Measurements from ENCODE around the gene RASGRF1.

The RASGRF1 gene

DNA sequence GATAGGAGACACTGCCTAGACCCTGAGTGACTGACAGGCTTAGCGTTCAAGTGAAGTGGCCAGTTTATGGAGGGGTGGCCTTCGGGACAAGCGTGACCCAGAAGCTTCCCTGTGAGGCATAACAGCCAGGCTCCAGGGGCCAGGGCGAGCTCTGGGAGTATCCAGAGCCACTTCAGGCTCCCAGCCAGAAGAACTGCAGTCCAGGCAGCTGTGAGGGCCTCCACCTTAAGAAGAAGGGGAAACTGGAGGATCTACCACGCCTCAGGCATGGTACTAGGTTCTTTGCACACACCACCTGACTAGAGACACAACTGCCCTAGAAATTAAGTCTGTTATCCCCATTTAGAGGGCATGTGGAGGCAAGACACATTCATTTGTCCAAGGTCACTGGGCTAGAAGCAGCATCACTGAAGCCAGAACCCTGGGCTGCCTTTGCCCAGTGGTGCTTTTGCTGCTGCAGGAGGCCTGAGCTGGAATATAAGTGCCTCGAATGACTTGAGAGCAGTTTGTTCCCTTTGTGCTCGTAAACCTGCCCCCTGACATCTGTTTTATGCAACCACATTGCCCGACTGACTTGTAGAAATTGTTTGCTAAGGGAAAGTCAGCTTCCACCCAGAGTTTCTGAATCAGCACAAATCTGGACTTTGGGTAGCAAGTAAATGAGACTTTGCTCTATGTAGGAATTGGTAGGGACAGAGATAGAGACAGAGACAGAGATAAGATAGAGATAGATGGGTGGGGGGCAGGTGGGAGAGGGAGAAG, 23.3 kb downstream of the RASGRF1 start (continued):
- TF ChIP-seq SNAI2 (CRISPR knock-in tag; IDR thresholded peaks at IDR 0.05): no peak
- no peak for TF ChIP-seq TOX (CRISPR knock-in tag; IDR thresholded peaks at IDR 0.05; ENCODE audit: borderline replicate concordance)
- no peak for TF ChIP-seq ESRRG (CRISPR knock-in tag; IDR thresholded peaks at IDR 0.05)
- TF ChIP-seq ARNTL (CRISPR knock-in tag; IDR thresholded peaks at IDR 0.05; ENCODE audit: borderline replicate concordance, low read depth): no peak
- no peak for TF ChIP-seq GLIS3 (CRISPR knock-in tag; IDR thresholded peaks at IDR 0.05)
- TF ChIP-seq ZNF565 (CRISPR knock-in tag; conservative IDR thresholded peaks at IDR 0.05; ENCODE audit: low read depth): no peak
- no peak for TF ChIP-seq ISL1 (CRISPR knock-in tag; IDR thresholded peaks at IDR 0.05)
- TF ChIP-seq ZNF8 (CRISPR knock-in tag; IDR thresholded peaks at IDR 0.05): no peak

DNA sequence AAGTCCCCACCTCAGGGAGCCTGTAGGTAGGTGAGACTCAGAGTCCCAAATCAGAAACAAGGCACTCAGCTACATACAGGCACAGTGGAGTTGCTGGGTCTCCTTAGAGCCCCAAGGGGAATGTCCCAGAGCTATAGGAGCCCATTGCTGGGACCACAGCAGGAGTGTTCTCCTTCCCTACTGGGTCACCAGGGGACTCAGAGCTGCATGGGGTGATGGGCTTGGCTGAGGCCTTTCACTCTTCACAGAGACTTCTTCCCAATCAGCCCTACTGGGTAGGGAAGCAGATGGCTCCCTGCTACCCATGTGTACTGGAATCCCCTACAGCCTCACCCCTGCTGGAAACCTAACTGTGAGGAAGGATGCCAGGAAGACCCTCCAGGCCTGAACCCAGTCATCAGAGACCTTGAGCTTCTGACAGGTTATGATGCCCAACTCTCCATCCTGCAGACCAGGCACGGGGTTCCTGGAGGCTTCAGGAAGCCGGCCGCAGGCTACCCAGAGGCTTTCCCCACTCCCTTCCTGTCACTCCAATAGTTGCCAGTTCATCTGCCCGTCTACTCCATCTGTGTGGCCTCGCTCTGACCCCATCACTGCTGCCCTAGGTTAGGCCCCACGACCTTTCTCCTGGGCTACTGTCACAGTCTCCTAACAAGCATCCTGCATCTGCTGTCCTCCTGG, 24.0 kb downstream of the RASGRF1 start:
- no peak for ATAC-seq

DNA sequence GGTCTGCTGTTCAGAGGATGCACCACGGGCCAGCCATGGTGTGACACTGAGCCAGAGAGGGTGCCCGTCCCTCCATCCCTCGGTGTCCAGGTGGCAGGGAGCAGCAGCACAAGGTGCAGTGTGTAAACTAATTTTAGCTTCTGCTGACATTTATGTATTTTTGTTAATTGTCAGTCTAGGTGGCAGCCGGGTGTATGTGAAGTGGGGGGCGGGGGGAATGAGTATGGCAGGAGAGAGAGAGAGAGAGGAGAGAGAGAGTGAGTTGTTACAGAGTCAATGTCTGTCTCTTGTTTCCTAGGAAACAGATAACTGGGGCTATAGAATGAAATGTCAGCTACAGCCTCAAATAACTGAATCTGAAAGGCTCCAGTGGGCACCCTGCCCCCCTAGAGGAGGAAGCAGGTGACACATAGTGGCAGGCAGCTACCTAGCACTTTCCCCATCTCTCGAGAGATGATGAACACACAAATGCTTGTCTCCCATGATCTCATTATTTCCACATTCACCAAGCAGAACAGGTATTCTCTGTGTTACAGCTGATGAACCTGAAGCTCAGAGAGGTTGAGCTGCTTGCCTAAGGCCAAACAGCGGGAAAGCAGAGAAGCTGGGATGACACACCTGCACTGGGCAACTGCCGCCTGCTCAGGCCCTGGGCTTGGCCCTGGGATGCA, 24.7 kb downstream of the RASGRF1 start:
- no peak for TF ChIP-seq SNAI2 (CRISPR knock-in tag; IDR thresholded peaks at IDR 0.05)
- no peak for TF ChIP-seq ARNTL (CRISPR knock-in tag; IDR thresholded peaks at IDR 0.05; ENCODE audit: borderline replicate concordance, low read depth)
- no peak for TF ChIP-seq ZNF8 (CRISPR knock-in tag; IDR thresholded peaks at IDR 0.05)
- TF ChIP-seq ZC3H10 (CRISPR knock-in tag; IDR thresholded peaks at IDR 0.05): no peak
- TF ChIP-seq ZFP30 (CRISPR knock-in tag; IDR thresholded peaks at IDR 0.05): no peak
- no peak for TF ChIP-seq TCF4 (CRISPR knock-in tag; IDR thresholded peaks at IDR 0.05; ENCODE audit: borderline replicate concordance)
- TF ChIP-seq CSDC2 (CRISPR knock-in tag; IDR thresholded peaks at IDR 0.05): no peak
- TF ChIP-seq, protein P1, sequence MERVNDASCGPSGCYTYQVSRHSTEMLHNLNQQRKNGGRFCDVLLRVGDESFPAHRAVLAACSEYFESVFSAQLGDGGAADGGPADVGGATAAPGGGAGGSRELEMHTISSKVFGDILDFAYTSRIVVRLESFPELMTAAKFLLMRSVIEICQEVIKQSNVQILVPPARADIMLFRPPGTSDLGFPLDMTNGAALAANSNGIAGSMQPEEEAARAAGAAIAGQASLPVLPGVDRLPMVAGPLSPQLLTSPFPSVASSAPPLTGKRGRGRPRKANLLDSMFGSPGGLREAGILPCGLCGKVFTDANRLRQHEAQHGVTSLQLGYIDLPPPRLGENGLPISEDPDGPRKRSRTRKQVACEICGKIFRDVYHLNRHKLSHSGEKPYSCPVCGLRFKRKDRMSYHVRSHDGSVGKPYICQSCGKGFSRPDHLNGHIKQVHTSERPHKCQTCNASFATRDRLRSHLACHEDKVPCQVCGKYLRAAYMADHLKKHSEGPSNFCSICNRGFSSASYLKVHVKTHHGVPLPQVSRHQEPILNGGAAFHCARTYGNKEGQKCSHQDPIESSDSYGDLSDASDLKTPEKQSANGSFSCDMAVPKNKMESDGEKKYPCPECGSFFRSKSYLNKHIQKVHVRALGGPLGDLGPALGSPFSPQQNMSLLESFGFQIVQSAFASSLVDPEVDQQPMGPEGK (CRISPR knock-in tag; IDR thresholded peaks at IDR 0.05; ENCODE audit: borderline replicate concordance): no peak
- no peak for TF ChIP-seq BACH2 (CRISPR knock-in tag; IDR thresholded peaks at IDR 0.05; ENCODE audit: borderline replicate concordance)
- no peak for TF ChIP-seq PPARA (CRISPR knock-in tag; IDR thresholded peaks at IDR 0.05; ENCODE audit: borderline replicate concordance)
- TF ChIP-seq RARB (CRISPR knock-in tag; IDR thresholded peaks at IDR 0.05): no peak
- no peak for ATAC-seq

More for the DNA sequence above, 24.0 kb downstream of the RASGRF1 start:
- TF ChIP-seq, protein P2, sequence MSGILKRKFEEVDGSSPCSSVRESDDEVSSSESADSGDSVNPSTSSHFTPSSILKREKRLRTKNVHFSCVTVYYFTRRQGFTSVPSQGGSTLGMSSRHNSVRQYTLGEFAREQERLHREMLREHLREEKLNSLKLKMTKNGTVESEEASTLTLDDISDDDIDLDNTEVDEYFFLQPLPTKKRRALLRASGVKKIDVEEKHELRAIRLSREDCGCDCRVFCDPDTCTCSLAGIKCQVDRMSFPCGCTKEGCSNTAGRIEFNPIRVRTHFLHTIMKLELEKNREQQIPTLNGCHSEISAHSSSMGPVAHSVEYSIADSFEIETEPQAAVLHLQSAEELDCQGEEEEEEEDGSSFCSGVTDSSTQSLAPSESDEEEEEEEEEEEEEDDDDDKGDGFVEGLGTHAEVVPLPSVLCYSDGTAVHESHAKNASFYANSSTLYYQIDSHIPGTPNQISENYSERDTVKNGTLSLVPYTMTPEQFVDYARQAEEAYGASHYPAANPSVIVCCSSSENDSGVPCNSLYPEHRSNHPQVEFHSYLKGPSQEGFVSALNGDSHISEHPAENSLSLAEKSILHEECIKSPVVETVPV (CRISPR knock-in tag; IDR thresholded peaks at IDR 0.05): no peak
- TF ChIP-seq ZFP30 (CRISPR knock-in tag; IDR thresholded peaks at IDR 0.05): no peak
- no peak for TF ChIP-seq ISL1 (CRISPR knock-in tag; IDR thresholded peaks at IDR 0.05)
- no peak for TF ChIP-seq ZC3H10 (CRISPR knock-in tag; IDR thresholded peaks at IDR 0.05)
- no peak for TF ChIP-seq ARNTL (CRISPR knock-in tag; IDR thresholded peaks at IDR 0.05; ENCODE audit: borderline replicate concordance, low read depth)
- TF ChIP-seq, protein P1 (CRISPR knock-in tag; IDR thresholded peaks at IDR 0.05; ENCODE audit: borderline replicate concordance): no peak
- TF ChIP-seq ESRRG (CRISPR knock-in tag; IDR thresholded peaks at IDR 0.05): no peak

DNA sequence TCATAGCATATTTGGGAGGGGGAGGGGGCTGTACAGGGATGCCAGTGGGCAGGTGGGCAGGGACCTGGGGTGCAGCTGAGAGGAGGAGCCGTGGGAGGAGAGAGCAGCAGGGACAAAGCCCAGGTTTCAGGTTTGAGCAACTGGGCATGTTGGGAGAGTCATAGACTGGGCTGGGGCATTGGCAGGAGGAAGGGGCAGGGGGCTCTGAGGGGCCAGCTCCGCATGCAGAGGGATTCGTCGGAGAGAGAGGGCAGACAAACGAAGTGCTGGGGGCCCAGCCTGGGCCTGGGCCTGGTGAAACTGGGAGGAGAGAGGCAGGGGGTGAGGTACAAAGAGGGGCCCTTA, 25.2 kb downstream of the RASGRF1 start:
- ATAC-seq: no peak
- TF ChIP-seq ESRRG (CRISPR knock-in tag; IDR thresholded peaks at IDR 0.05) (no peak), ZC3H10 (CRISPR knock-in tag; IDR thresholded peaks at IDR 0.05) (no peak), BACH2 (CRISPR knock-in tag; IDR thresholded peaks at IDR 0.05; ENCODE audit: borderline replicate concordance) (no peak), PPARA (CRISPR knock-in tag; IDR thresholded peaks at IDR 0.05; ENCODE audit: borderline replicate concordance) (no peak), SNAI2 (CRISPR knock-in tag; IDR thresholded peaks at IDR 0.05) (no peak), TOX (CRISPR knock-in tag; IDR thresholded peaks at IDR 0.05; ENCODE audit: borderline replicate concordance) (no peak), ZFP30 (CRISPR knock-in tag; IDR thresholded peaks at IDR 0.05) (no peak), ZFP3 (CRISPR knock-in tag; IDR thresholded peaks at IDR 0.05) (no peak), OSR1 (CRISPR knock-in tag; IDR thresholded peaks at IDR 0.05) (no peak), ZNF70 (CRISPR knock-in tag; IDR thresholded peaks at IDR 0.05) (no peak), CSDC2 (CRISPR knock-in tag; IDR thresholded peaks at IDR 0.05) (no peak), TCF4 (CRISPR knock-in tag; IDR thresholded peaks at IDR 0.05; ENCODE audit: borderline replicate concordance) (no peak)
- TF ChIP-seq, protein P3, sequence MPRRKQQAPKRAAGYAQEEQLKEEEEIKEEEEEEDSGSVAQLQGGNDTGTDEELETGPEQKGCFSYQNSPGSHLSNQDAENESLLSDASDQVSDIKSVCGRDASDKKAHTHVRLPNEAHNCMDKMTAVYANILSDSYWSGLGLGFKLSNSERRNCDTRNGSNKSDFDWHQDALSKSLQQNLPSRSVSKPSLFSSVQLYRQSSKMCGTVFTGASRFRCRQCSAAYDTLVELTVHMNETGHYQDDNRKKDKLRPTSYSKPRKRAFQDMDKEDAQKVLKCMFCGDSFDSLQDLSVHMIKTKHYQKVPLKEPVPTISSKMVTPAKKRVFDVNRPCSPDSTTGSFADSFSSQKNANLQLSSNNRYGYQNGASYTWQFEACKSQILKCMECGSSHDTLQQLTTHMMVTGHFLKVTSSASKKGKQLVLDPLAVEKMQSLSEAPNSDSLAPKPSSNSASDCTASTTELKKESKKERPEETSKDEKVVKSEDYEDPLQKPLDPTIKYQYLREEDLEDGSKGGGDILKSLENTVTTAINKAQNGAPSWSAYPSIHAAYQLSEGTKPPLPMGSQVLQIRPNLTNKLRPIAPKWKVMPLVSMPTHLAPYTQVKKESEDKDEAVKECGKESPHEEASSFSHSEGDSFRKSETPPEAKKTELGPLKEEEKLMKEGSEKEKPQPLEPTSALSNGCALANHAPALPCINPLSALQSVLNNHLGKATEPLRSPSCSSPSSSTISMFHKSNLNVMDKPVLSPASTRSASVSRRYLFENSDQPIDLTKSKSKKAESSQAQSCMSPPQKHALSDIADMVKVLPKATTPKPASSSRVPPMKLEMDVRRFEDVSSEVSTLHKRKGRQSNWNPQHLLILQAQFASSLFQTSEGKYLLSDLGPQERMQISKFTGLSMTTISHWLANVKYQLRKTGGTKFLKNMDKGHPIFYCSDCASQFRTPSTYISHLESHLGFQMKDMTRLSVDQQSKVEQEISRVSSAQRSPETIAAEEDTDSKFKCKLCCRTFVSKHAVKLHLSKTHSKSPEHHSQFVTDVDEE (CRISPR knock-in tag; IDR thresholded peaks at IDR 0.05): no peak
- TF ChIP-seq, protein P4, sequence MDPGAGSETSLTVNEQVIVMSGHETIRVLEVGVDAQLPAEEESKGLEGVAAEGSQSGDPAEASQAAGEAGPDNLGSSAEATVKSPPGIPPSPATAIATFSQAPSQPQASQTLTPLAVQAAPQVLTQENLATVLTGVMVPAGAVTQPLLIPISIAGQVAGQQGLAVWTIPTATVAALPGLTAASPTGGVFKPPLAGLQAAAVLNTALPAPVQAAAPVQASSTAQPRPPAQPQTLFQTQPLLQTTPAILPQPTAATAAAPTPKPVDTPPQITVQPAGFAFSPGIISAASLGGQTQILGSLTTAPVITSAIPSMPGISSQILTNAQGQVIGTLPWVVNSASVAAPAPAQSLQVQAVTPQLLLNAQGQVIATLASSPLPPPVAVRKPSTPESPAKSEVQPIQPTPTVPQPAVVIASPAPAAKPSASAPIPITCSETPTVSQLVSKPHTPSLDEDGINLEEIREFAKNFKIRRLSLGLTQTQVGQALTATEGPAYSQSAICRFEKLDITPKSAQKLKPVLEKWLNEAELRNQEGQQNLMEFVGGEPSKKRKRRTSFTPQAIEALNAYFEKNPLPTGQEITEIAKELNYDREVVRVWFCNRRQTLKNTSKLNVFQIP (CRISPR knock-in tag; IDR thresholded peaks at IDR 0.05; ENCODE audit: borderline replicate concordance, low read depth): no peak

Measured in SK-N-SH treated with all-trans-retinoic acid at 6 μM for 48 hours (cell line).